ENCODE measurements around the gene CACNG8.

- TF ChIP-seq MAX (IDR thresholded peaks at IDR 0.05; ENCODE audit: low read depth): no peak
- TF ChIP-seq EZH2phosphoT487 (IDR thresholded peaks at IDR 0.05; ENCODE audit: borderline replicate concordance, low read depth): no peak
- no peak for TF ChIP-seq RFX5 (IDR thresholded peaks at IDR 0.05; ENCODE audit: low read length)
- no peak for TF ChIP-seq EP300 (IDR thresholded peaks at IDR 0.05; ENCODE audit: borderline replicate concordance in 1 of 2, low read depth in 1 of 2, low read length in 1 of 2)
- TF ChIP-seq YY1 (IDR thresholded peaks at IDR 0.05; ENCODE audit: low read depth): no peak
- no peak for TF ChIP-seq CTCF (IDR thresholded peaks at IDR 0.05)
- no peak for TF ChIP-seq REST (IDR thresholded peaks at IDR 0.05; ENCODE audit: low read depth, low read length)
- TF ChIP-seq USF2 (IDR thresholded peaks at IDR 0.05; ENCODE audit: borderline replicate concordance, low read depth, low read length): no peak
- no peak for TF ChIP-seq RAD21 (IDR thresholded peaks at IDR 0.05; ENCODE audit: low read length)
- TF ChIP-seq JUND (IDR thresholded peaks at IDR 0.05): no peak
- TF ChIP-seq USF1 (IDR thresholded peaks at IDR 0.05; ENCODE audit: borderline replicate concordance, low read depth): no peak
- TF ChIP-seq TCF12 (IDR thresholded peaks at IDR 0.05): no peak
These were observed 26.2 kb downstream of the CACNG8 start for GRCh38 chr19:53988981-53989380.

Measured in SK-N-SH (cell line).